NT2/D1 (cell line): Measurements from ENCODE around the gene GALNT16.

Experiments
- DNase-seq: peaks from one replicate; pipeline ENCODE4 v3.0.0-alpha.2; 2011; ENCODE audit warnings: low read depth, low spot score
- H3K27me3 ChIP-seq: 2 replicates; pipeline ENCODE4 v1.6.0; 2011; ENCODE audit warnings: mild to moderate bottlenecking; ENCODE audit not compliant: insufficient read length, insufficient read depth
- H3K36me3 ChIP-seq: 2 replicates; pipeline ENCODE4 v1.6.1; 2011; ENCODE audit warnings: mild to moderate bottlenecking, low read length, mixed read lengths; ENCODE audit not compliant: insufficient read depth, insufficient read length
- H3K4me1 ChIP-seq: 2 replicates; pipeline ENCODE4 v1.5.1; 2011; ENCODE audit not compliant: insufficient read depth, insufficient read length
- H3K4me3 ChIP-seq: 2 replicates; pipeline ENCODE4 v1.5.1; 2011; ENCODE audit warnings: low read depth; ENCODE audit not compliant: insufficient read length
- H3K9ac ChIP-seq: 2 replicates; pipeline ENCODE4 v1.6.0; 2011; ENCODE audit warnings: low read depth; ENCODE audit not compliant: insufficient read length
- H3K9me3 ChIP-seq: 2 replicates; pipeline ENCODE4 v1.5.1; 2011; ENCODE audit warnings: mild to moderate bottlenecking, low read length; ENCODE audit not compliant: insufficient read depth
- SUZ12 ChIP-seq: IDR thresholded peaks from 2 replicates; pipeline ENCODE4 v1.6.1; 2011; ENCODE audit not compliant: insufficient read length, insufficient read depth; ENCODE audit errors: extremely low read depth
- YY1 ChIP-seq: IDR thresholded peaks from 2 replicates; pipeline ENCODE4 v1.6.1; 2011; ENCODE audit not compliant: insufficient read length, insufficient read depth
- ZNF274 ChIP-seq: IDR thresholded peaks from 2 replicates; pipeline ENCODE4 v1.6.1; 2011; ENCODE audit warnings: mild to moderate bottlenecking, low read depth, low read length

GALNT16 gene

DNA sequence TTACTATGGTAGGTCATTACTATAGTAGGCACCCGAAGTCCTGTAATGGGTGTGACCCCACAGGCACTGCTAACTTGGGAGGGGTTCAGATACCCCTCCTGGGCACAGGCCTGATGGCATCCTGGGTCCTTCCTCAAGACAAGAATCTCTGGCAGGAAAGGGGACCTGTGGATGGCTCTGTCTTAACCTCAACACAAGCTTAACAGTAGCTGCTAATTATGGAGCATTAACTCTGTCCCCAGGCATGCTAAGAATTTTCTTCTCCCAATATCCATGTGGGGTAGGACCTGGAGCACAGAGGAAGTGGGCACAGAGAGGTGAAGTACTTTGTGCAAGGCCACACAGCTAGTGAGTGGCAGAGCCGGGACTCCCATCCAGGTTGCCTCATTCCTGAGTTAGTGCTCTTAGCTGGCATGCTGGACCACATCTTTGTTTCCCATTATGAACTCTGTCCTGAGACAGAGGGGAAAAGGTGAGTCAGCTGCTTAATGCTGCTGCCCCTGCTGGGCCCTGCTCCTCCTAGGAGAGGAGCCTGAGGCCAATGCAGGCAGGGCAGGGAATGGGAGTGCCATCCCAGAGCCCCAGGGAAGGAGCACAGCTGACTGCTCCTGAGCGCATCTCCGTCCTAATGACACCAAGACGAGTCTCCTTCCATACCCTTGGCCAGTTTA lies 32.1 kb downstream of the GALNT16 start:
- H3K4me3 ChIP-seq, result no peak overlapping the region
- TF ChIP-seq YY1 (no peak), ZNF274 (no peak), SUZ12 (no peak)
- no peaks in the 10 kb centered on the region for H3K36me3 ChIP-seq
- DNase-seq, result no peak
- H3K9ac ChIP-seq, result no peak overlapping the region
- H3K9me3 ChIP-seq, result no peaks in the 10 kb centered on the region
- H3K4me1 ChIP-seq, result no peaks in the 10 kb centered on the region
- H3K27me3 ChIP-seq, result no peaks in the 10 kb centered on the region

DNA sequence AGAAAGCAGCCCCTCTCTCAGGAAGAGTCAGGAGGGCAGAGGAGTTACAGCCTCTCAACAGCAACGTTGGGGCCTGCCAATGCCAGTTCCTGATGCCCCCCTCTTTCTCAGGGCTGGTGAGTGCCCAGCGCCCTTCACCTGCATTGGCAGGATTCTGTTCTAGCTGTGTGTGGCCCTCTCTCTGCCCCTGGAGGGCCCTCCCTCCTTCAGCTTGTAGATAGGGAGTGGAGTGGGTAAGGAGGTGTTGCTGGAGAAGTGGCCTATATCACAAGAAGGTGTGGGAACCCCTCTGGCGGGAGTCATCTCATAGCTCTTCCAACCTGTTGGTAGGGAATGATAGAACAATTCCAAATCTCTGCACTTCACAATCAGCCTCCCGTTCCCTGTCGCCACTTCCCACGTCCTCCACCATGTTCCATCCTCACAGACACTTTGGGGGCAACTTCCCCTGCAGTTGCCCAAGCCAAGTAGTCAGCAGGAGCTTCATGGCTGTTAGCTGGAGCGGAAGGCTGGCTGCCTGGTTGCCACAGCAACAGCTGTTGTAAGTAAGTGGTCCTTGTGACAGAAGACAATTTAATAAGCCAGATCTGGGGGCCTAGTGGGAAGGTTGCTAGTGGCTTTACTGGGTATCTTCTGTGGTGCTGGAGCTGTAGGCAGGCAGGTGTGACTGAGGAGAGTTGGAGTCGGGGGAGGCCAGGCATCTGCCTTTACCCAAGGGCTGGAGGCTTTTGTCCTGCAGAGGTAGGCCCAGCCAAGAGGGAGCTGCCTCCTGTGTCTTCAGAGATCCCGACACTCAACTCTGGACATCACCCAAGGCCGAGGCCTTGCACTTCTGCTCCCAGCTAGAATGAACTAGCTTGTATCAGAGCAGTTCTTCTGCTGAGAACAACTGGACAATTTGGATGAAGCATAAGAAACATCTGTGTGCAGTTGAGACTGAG lies 38.4 kb downstream of the GALNT16 start:
- H3K36me3 ChIP-seq, result no peaks in the 10 kb centered on the region
- no peak overlapping the region for H3K9ac ChIP-seq
- H3K4me1 ChIP-seq, result peaks cover 2% of the 10 kb centered on the region
- no peak overlapping the region for H3K4me3 ChIP-seq
- TF ChIP-seq ZNF274, result no peak
- TF ChIP-seq SUZ12, result no peak
- TF ChIP-seq YY1, result no peak
- no peaks in the 10 kb centered on the region for H3K27me3 ChIP-seq
- DNase-seq, result no peak
- no peaks in the 10 kb centered on the region for H3K9me3 ChIP-seq

DNA sequence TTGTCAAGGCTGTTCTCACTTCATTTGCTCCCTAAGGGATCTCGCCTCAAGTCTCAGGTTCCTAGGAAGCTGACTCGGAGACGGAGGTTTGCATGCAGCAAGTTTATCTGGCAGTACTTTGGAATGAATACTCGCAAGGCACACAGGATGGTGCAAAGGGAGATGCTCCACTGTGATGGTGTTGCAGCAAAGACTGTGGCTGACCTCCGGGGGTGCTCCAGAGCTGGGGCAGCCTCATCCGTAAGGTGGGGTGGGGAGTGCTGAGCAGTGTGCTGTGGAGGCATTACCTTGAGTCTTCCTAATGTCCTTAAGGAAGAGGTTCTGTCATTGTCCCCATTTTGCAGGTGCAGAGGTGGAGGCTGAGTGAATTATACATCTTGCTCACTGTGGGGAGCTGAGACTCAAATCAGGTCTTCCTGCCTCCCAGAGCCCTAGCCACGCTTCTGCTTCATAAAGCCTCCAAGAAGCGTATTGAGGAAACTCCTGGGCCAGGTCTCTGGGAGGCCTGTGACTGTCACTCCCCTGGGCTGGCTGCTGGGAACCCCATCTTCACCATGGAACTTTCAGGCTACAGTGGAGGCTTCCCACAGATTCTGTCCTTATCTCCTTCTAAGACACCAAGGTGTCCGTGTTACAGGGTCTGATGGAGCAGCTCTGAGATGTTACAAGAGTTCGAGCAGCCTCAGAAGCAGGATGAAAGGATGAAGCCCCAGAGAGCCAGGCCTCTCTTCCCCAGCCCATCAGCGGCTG lies 39.5 kb downstream of the GALNT16 start:
- Histone ChIP-seq H3K4me1 (peaks cover 2% of the 10 kb centered on the region), H3K36me3 (no peaks in the 10 kb centered on the region), H3K9ac (no peak overlapping the region), H3K27me3 (no peaks in the 10 kb centered on the region), H3K4me3 (no peak overlapping the region), H3K9me3 (no peaks in the 10 kb centered on the region)
- DNase-seq, result no peak
- TF ChIP-seq ZNF274 (no peak), YY1 (no peak), SUZ12 (no peak)

DNA sequence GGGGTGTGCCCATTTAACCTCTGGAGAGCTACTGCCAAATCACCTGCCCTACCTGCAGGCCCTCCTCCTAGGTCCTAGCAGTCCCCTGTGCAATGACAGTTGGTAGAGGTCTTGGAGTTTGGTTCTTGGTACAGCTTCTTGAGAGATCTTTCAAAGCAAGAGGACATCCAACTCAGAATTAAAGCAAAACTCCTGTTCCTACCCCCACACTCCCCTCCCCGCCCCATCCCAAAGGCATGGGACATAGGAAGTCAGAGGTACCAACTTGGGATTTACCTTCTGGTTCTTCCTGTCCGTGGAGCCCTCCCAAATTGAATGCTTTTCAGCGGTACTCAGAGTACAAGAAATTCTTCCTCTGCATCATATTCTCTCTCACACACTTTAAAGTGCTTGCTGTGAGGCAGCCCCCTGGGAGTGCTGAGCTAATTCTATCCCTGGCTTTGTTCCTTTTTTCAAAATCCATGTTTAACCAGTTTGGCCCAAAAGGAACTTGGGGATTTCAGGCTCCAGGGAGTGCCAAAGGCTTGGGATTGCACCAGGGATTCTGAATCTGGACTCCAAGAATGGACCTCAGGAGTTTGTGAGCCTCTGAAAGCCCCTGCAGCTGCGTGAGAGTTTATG lies 40.8 kb downstream of the GALNT16 start:
- H3K9me3 ChIP-seq, result no peaks in the 10 kb centered on the region
- peaks cover 2% of the 10 kb centered on the region for H3K4me1 ChIP-seq
- H3K27me3 ChIP-seq, result no peaks in the 10 kb centered on the region
- H3K36me3 ChIP-seq, result no peaks in the 10 kb centered on the region
- no peak overlapping the region for H3K9ac ChIP-seq
- no peak for DNase-seq
- TF ChIP-seq YY1 (no peak), ZNF274 (no peak), SUZ12 (no peak)
- no peak overlapping the region for H3K4me3 ChIP-seq

DNA sequence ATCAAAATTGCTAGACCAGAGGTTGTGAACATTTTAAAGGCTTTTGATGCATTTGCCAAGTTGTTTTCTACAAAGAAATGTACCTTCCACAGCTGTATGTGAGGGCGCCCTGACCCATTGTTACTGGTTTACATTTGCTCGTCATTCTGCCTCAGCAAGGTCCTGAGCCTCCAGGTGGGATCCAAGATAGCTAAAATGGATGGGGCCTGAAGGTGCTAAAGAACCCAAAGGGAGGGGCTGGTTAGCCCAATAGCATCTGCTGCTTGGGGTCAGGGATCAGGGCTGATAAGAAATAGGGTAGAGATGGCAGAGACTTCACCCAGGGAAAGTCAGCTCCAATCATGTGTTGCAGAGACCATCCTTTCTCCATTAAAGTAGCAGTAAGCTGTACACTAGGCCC lies 43.1 kb downstream of the GALNT16 start:
- Histone ChIP-seq H3K36me3 (no peaks in the 10 kb centered on the region), H3K27me3 (no peaks in the 10 kb centered on the region), H3K9ac (no peak overlapping the region), H3K9me3 (no peaks in the 10 kb centered on the region), H3K4me1 (peaks cover 2% of the 10 kb centered on the region), H3K4me3 (no peak overlapping the region)
- DNase-seq, result no peak
- no peak for TF ChIP-seq ZNF274

DNA sequence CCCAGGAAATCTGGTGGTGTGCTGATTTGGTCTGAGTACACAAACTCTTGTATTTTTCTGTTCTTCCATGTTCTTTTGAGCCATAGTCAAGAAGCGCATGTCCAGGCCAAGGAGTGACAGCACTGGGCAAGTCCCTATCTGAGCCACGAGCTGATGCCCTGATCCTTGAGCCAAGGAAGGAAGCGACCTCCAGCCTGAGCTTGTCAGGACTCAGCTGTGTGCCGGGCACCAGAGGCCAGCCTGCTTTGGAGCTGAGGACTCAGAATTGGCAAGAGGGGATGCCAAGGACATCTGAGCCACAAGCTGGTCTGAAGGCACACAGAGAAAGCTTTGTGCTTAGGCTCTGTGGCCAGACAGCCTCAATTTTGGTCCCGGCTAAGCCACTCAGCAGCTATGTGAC lies 52.6 kb downstream of the GALNT16 start:
- Histone ChIP-seq H3K36me3 (no peaks in the 10 kb centered on the region), H3K9ac (no peak overlapping the region), H3K4me1 (peaks cover 2% of the 10 kb centered on the region), H3K9me3 (peaks cover 3% of the 10 kb centered on the region; the same call in 1 of the 2 replicates), H3K27me3 (no peaks in the 10 kb centered on the region), H3K4me3 (no peak overlapping the region)
- TF ChIP-seq YY1 (no peak), ZNF274 (no peak), SUZ12 (no peak)
- no peak for DNase-seq

DNA sequence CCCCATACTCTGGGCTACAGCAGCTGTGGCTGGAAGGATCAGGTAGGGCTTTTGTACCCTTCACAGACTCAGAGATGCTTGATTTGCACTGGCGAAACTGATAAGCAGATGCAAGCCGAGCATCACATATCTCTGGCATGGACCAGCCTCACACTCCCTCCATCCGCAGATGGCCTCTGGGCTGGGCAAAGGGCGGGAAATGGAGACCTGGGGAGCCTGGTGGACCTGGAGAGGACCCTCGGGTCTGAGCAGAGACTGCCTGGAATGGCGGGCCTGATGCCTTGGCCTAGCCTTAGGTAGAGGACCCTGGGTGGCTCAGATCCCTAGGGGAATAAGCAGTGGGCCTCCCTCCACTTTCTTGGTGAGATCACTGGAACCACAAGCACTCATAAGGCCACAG lies 53.2 kb downstream of the GALNT16 start:
- H3K4me3 ChIP-seq, result no peak overlapping the region
- H3K9me3 ChIP-seq, result peaks cover 3% of the 10 kb centered on the region; the same call in 1 of the 2 replicates
- no peaks in the 10 kb centered on the region for H3K27me3 ChIP-seq
- TF ChIP-seq YY1, result no peak
- no peaks in the 10 kb centered on the region for H3K36me3 ChIP-seq
- no peak for DNase-seq
- no peak overlapping the region for H3K9ac ChIP-seq
- peaks cover 2% of the 10 kb centered on the region for H3K4me1 ChIP-seq
